SU-DHL-6 (cell line): ENCODE measurements around the gene SLC7A8.
A peak's percentile ranks its signal among the peaks of the same experiment; 100 is the strongest.

Source experiments
- H2AFZ ChIP-seq: fragments of 200-600 bp; sonication (generic); 2 replicates; pipeline ENCODE4 v1.6.1; 2014; ENCODE audit warnings: low read depth, mild to moderate bottlenecking, moderate library complexity, mixed read lengths, antibody characterized with exemption, low read length; ENCODE audit not compliant: severe bottlenecking
- H3F3A ChIP-seq: fragments of 200-600 bp; shearing (Covaris generic); 2 replicates; pipeline ENCODE4 v1.6.0; 2016; ENCODE audit warnings: antibody characterized with exemption, mild to moderate bottlenecking; ENCODE audit not compliant: insufficient read depth
- H3K27ac ChIP-seq: fragments of 200-600 bp; sonication (generic); 2 replicates; pipeline ENCODE4 v1.5.1; 2016; ENCODE audit warnings: low read depth, mild to moderate bottlenecking, low read length, moderate library complexity, mixed read lengths
- H3K27me3 ChIP-seq: fragments of 200-600 bp; sonication (generic), shearing (Covaris generic); 2 replicates; pipeline ENCODE4 v1.6.0; 2014; ENCODE audit warnings: mild to moderate bottlenecking, low read length
- H3K36me3 ChIP-seq: fragments of 200-600 bp; sonication (generic); 2 replicates; pipeline ENCODE4 v1.6.1; 2014; ENCODE audit warnings: mild to moderate bottlenecking, low read length, mixed read lengths
- H3K4me2 ChIP-seq: fragments of 300-600, 200-600 bp; shearing (Covaris generic), sonication (generic); 2 replicates; pipeline ENCODE4 v1.6.0; 2014; ENCODE audit warnings: low read length, low read depth, mild to moderate bottlenecking; ENCODE audit not compliant: poor library complexity, severe bottlenecking
- H3K4me3 ChIP-seq: fragments of 200-600 bp; sonication (generic); 2 replicates; pipeline ENCODE4 v1.5.1; 2014; ENCODE audit warnings: antibody characterized with exemption, low read length, mild to moderate bottlenecking, mixed read lengths; ENCODE audit not compliant: insufficient read depth, poor library complexity, severe bottlenecking
- H3K79me2 ChIP-seq: fragments of 200-600 bp; sonication (generic); 2 replicates; pipeline ENCODE4 v1.6.1; 2014; ENCODE audit warnings: mild to moderate bottlenecking, low read length, moderate library complexity; ENCODE audit not compliant: insufficient read depth
- H3K9ac ChIP-seq: fragments of 200-600 bp; sonication (generic); 2 replicates; pipeline ENCODE4 v1.7.0; 2014; ENCODE audit warnings: mild to moderate bottlenecking, low read length
- H3K9me2 ChIP-seq: fragments of 200-600 bp; sonication (generic); replicated peaks from 2 replicates; pipeline ENCODE4 v1.6.1; 2014; ENCODE audit warnings: low read length; ENCODE audit not compliant: insufficient read depth
- H3K9me3 ChIP-seq: fragments of 200-600 bp; sonication (generic); 2 replicates; pipeline ENCODE4 v1.6.1; 2014; ENCODE audit warnings: low read length, mixed read lengths; ENCODE audit not compliant: insufficient read depth
- H4K20me1 ChIP-seq: fragments of 200-600 bp; sonication (generic); 2 replicates; pipeline ENCODE4 v1.6.1; 2014; ENCODE audit warnings: low read depth, mild to moderate bottlenecking, antibody characterized with exemption, low read length, moderate library complexity, mixed read lengths
- CTCF ChIP-seq: fragments of 200-600 bp; sonication (generic); IDR thresholded peaks from one replicate; pipeline ENCODE4 v1.5.1; 2017; ENCODE audit warnings: antibody characterized with exemption, mild to moderate bottlenecking, low read length, moderate library complexity; ENCODE audit not compliant: insufficient read depth, poor library complexity, severe bottlenecking
- EZH2phosphoT487 ChIP-seq: fragments of 200-600 bp; sonication (generic), shearing (Covaris generic); conservative IDR thresholded peaks from 2 replicates; pipeline ENCODE4 v1.6.1; 2018; ENCODE audit warnings: mild to moderate bottlenecking, antibody characterized with exemption, low read length, moderate library complexity, mixed read lengths

The SLC7A8 gene

GRCh38 chr14:23093526-23093925 lies 89.9 kb downstream of the SLC7A8 start:
- H3F3A ChIP-seq = no peaks in the 10 kb centered on the region
- peaks cover 30% of the 10 kb centered on the region for H3K36me3 ChIP-seq
- no peaks in the 10 kb centered on the region for H3K9me3 ChIP-seq
- peak overlapping the region; percentile 85 for H3K9ac ChIP-seq
- H2AFZ ChIP-seq = no peak overlapping the region
- peaks cover 21% of the 10 kb centered on the region for H4K20me1 ChIP-seq
- H3K79me2 ChIP-seq = peaks cover 54% of the 10 kb centered on the region
- peak overlapping the region; percentile 66 for H3K4me3 ChIP-seq
- H3K27ac ChIP-seq = no peak overlapping the region
- TF ChIP-seq EZH2phosphoT487 (no peak), CTCF (no peak)
- H3K9me2 ChIP-seq = no peaks in the 10 kb centered on the region
- peak overlapping the region; percentile 89 for H3K4me2 ChIP-seq
- H3K27me3 ChIP-seq = no peaks in the 10 kb centered on the region

GRCh38 chr14:23093104-23093503 lies 90.4 kb downstream of the SLC7A8 start:
- peak overlapping the region; percentile 89 for H3K4me2 ChIP-seq
- H3K27me3 ChIP-seq = no peaks in the 10 kb centered on the region
- H3K79me2 ChIP-seq = peaks cover 55% of the 10 kb centered on the region
- TF ChIP-seq CTCF (no peak), EZH2phosphoT487 (no peak)
- no peak overlapping the region for H3K4me3 ChIP-seq
- peak overlapping the region; percentile 85; the same call in 1 of the 2 replicates for H3K9ac ChIP-seq
- H3K9me3 ChIP-seq = no peaks in the 10 kb centered on the region
- no peak overlapping the region for H2AFZ ChIP-seq
- H3F3A ChIP-seq = no peaks in the 10 kb centered on the region
- H3K9me2 ChIP-seq = no peaks in the 10 kb centered on the region
- peaks cover 32% of the 10 kb centered on the region for H3K36me3 ChIP-seq
- H3K27ac ChIP-seq = no peak overlapping the region
- peaks cover 21% of the 10 kb centered on the region for H4K20me1 ChIP-seq

- Histone ChIP-seq H3F3A (0 out of 2 replicates have a peak, but pooled peaks cover 3% of the 10 kb centered on the region), H3K79me2 (peaks cover 55% of the 10 kb centered on the region), H3K9me2 (no peaks in the 10 kb centered on the region), H2AFZ (no peak overlapping the region), H3K27ac (no peak overlapping the region), H4K20me1 (peaks cover 21% of the 10 kb centered on the region), H3K9me3 (no peaks in the 10 kb centered on the region), H3K36me3 (peaks cover 42% of the 10 kb centered on the region), H3K9ac (no peak overlapping the region), H3K27me3 (no peaks in the 10 kb centered on the region), H3K4me3 (no peak overlapping the region), H3K4me2 (no peak overlapping the region)
- no peak for TF ChIP-seq EZH2phosphoT487
- TF ChIP-seq CTCF = no peak
These were observed 91.9 kb downstream of the SLC7A8 start for GRCh38 chr14:23091294-23092225.
